Naive B cell (primary cell): ENCODE results near the gene PHAF1. TPM values are rescaled to one million over a fixed set of nuclear protein-coding genes. Genes with fewer than 3 reads are reported as not detected.

Experiments
- ATAC-seq, 2 donors: fragments of 150-1000 bp; cut with Tn5 transposase; 2 replicates each; pipeline ENCODE4 v1.10.0; 2021; ENCODE audit warnings: low read depth in 2 of 2, mild to moderate bottlenecking in 2 of 2, moderate library complexity in 2 of 2
- DNase-seq: peaks from one replicate; pipeline ENCODE4 v3.0.0; 2022
- H3K27ac Mint-ChIP-seq, 6 donors: one replicate each; pipeline ENCODE4 v1.8.0; 2020 to 2022; ENCODE audit warnings: mild to moderate bottlenecking in 6 of 6, mixed read lengths in 6 of 6, moderate library complexity in 5 of 6, inconsistent platforms in 2 of 6
- H3K27me3 Mint-ChIP-seq, 3 donors: one replicate each; pipeline ENCODE4 v1.8.0; 2021 to 2022; ENCODE audit warnings: mixed read lengths in 3 of 3, mild to moderate bottlenecking in 1 of 3
- H3K36me3 Mint-ChIP-seq, 2 donors: one replicate each; pipeline ENCODE4 v1.8.0; 2020 to 2022; ENCODE audit warnings: mixed read lengths in 2 of 2, inconsistent platforms in 1 of 2, mild to moderate bottlenecking in 1 of 2
- H3K4me1 Mint-ChIP-seq, 3 donors: one replicate each; pipeline ENCODE4 v1.8.0; 2020 to 2022; ENCODE audit warnings: mixed read lengths in 3 of 3, inconsistent platforms in 1 of 3, mild to moderate bottlenecking in 1 of 3, moderate library complexity in 1 of 3
- H3K4me3 Mint-ChIP-seq, 8 donors: one replicate each; pipeline ENCODE4 v1.8.0; 2020 to 2022; ENCODE audit warnings: mild to moderate bottlenecking in 8 of 8, mixed read lengths in 8 of 8, moderate library complexity in 8 of 8, inconsistent platforms in 2 of 8
- H3K9me3 Mint-ChIP-seq, 7 donors: one replicate each; pipeline ENCODE4 v1.8.0; 2020 to 2022; ENCODE audit warnings: mixed read lengths in 7 of 7, mild to moderate bottlenecking in 5 of 7, inconsistent platforms in 2 of 7, moderate library complexity in 1 of 7
- polyA plus RNA-seq, 6 donors: library from polyadenylated mRNA; unstranded; fragments of 300-500 nt; fragmentation: Illumina TruSeq; gene quantifications; one replicate each; pipeline ENCODE4 v1.2.3, GENCODE V29; 2021; ENCODE audit warnings: low read depth in 6 of 6

The PHAF1 gene
- polyA plus RNA-seq, 6 donors from 2014 or later, result 8.8 to 13.2 (median 10.0) TPM; not detected in 1

DNA sequence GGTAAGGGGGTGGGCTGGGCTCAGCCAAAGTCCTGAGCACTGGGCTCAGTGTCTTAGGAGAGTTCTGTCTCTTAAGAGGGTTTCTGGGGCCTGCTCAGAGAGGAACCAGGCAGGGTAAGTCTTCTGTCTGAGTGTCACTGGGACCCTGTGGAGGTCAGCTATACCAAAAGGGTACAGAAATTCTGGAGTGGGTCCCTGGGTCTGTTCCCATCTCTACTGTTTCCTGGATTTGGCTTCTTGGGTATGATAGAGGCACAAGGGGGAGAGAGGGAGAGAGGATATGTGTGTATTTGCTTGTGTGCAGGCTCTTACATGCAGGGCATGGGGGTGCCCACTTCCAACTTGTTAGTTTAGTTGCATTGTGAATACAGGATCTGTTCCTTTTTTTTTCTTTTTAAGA lies 83.8 kb downstream of the PHAF1 start:
- Mint-ChIP-seq H3K27ac (peak overlapping the region in 3 of 6 donors; percentile 82 to 88 (median 84)), H3K4me3 (peak overlapping the region; percentile 77 to 94 (median 90)), H3K36me3 (peaks cover 6 to 15% of the 10 kb centered on the region in 2 donors), H3K9me3 (no peaks in the 10 kb centered on the region), H3K4me1 (peaks cover 33 to 54% (median 52%) of the 10 kb centered on the region in 3 donors), H3K27me3 (peaks cover 0 to 4% (median 0%) of the 10 kb centered on the region in 3 donors)
- ATAC-seq (no peak), DNase-seq (no peak)

DNA sequence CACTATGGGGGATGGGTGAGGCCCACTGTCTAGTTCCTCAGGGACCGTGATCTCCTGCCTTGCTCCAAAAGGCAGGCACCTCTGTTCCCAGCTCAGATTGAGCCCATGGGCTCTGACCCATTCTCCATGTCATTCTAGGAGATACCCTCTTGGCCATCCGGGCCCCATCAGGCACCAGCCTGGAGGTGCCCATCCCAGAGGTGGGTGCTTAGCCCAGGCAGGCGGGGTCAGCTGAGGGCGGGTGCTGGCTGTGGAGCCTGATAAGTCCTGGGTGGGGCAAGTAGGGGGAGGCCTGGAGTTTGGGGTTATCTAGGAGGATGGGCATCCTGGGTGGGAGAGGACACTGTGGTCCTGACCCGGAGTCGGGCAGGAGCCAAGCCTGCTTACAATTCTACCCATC lies 84.5 kb downstream of the PHAF1 start:
- ATAC-seq, result no peak

DNA sequence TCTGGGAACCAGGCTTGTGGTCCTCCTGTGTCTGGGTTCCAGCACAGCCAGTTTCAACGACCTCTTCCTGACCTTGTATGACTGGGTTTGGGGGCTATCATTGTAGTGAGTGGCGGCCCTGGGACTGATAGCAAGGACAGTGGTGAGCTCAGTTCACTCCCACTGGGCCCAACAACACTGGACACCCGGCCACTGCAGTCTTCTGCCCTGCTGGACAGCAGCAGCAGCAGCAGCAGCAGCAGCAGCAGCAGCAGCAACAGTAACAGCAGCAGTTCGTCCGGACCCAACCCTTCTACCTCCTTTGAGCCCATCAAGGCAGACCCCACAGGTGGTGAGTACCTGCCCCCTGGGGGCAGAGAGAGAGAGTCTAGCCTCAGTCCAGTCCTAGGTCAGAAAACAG lies 85.9 kb downstream of the PHAF1 start:
- H3K9me3 Mint-ChIP-seq, result no peaks in the 10 kb centered on the region
- ATAC-seq (no peak), DNase-seq (no peak)
- peaks cover 6 to 21% of the 10 kb centered on the region in 2 donors for H3K36me3 Mint-ChIP-seq
- peaks cover 40 to 59% (median 53%) of the 10 kb centered on the region in 3 donors for H3K4me1 Mint-ChIP-seq
- H3K27ac Mint-ChIP-seq, result peak overlapping the region in 2 of 6 donors; percentile 38 to 54
- H3K4me3 Mint-ChIP-seq, result peak overlapping the region in 3 of 8 donors; percentile 15 to 94 (median 33)
- H3K27me3 Mint-ChIP-seq, result peaks cover 0 to 4% (median 0%) of the 10 kb centered on the region in 3 donors

More for the DNA sequence above, 84.5 kb downstream of the PHAF1 start:
- peak overlapping the region in 1 of 6 donors; percentile 45 for H3K27ac Mint-ChIP-seq
- peaks cover 34 to 54% (median 53%) of the 10 kb centered on the region in 3 donors for H3K4me1 Mint-ChIP-seq
- no peak for DNase-seq
- H3K36me3 Mint-ChIP-seq, result peaks cover 6 to 15% of the 10 kb centered on the region in 2 donors
- H3K9me3 Mint-ChIP-seq, result no peaks in the 10 kb centered on the region
- H3K27me3 Mint-ChIP-seq, result peaks cover 0 to 4% (median 0%) of the 10 kb centered on the region in 3 donors
- H3K4me3 Mint-ChIP-seq, result peak overlapping the region in 5 of 8 donors; percentile 77 to 94 (median 89)

DNA sequence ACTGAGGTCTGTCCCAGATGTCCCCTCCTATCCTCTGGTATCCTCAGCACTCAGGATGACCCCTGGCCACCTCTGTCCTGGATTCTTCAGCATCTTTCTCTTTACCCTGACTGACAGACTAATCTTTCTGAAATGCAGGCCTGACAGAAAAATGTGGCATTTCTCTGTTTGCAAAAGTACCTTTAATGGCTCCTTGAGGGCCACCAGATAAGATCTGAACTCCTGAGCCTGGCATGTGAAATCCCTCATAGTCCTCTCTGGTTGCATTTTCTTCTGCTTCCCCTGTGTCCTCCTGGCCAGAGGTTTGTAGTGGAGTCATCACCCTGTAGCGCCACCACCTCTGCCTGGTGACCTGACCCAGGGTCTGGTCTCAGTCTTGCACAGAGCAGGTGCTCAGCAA lies 87.1 kb downstream of the PHAF1 start:
- Mint-ChIP-seq H3K4me3 (peak overlapping the region in 1 of 8 donors; percentile 94), H3K27me3 (peaks cover 0 to 2% (median 0%) of the 10 kb centered on the region in 3 donors), H3K36me3 (peaks cover 6 to 21% of the 10 kb centered on the region in 2 donors), H3K27ac (peak overlapping the region in 1 of 6 donors; percentile 78), H3K4me1 (peaks cover 33 to 52% (median 44%) of the 10 kb centered on the region in 3 donors), H3K9me3 (no peaks in the 10 kb centered on the region)
- DNase-seq (no peak), ATAC-seq (no peak)

DNA sequence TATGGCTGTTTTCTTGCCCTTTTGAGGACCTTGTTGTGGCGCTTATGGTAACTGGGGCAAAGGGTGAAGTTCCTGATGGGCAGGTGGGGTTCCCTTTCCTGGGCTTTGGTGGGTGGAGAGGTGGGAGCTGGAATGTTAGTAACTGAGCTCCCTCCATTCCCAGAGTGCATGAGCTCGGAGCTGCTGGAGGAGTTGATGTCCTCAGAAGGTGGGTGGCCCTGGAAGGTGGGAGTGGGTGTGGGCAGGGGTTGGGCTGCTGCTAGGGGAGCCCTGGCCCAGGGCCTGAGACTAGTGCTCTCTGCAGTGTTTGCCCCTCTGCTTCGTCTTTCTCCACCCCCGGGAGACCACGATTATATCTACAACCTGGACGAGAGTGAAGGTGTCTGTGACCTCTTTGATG lies 88.0 kb downstream of the PHAF1 start:
- H3K4me1 Mint-ChIP-seq, result peaks cover 32 to 47% (median 40%) of the 10 kb centered on the region in 3 donors
- H3K4me3 Mint-ChIP-seq, result peak overlapping the region in 2 of 8 donors; percentile 43 to 51
- peak overlapping the region in 2 of 6 donors; percentile 24 to 44 for H3K27ac Mint-ChIP-seq
- no peaks in the 10 kb centered on the region for H3K27me3 Mint-ChIP-seq
- no peak for DNase-seq
- H3K36me3 Mint-ChIP-seq, result peaks cover 6 to 21% of the 10 kb centered on the region in 2 donors
- no peaks in the 10 kb centered on the region for H3K9me3 Mint-ChIP-seq
- ATAC-seq, result no peak

Other genes with a start within 250 kb of the PHAF1 start
- 1 to 10 TPM; 1.4 to 5.8 (median 1.8) TPM for gene PDP2, start 229.4 kb upstream of the PHAF1 start, polyA plus RNA-seq
- not detected for gene CDH16, start 191.1 kb upstream of the PHAF1 start, polyA plus RNA-seq
- under 1 TPM in 1 of 6 donors, not detected in 5; 0.43 TPM for gene RRAD, start 184.4 kb upstream of the PHAF1 start, polyA plus RNA-seq
- 100 to 1,000 TPM in 3 of 6 donors, 10 to 100 TPM in 3; 69.0 to 114 (median 100) TPM for gene CIAO2B, start 175.5 kb upstream of the PHAF1 start, polyA plus RNA-seq
- gene CES2, start 174.4 kb upstream of the PHAF1 start, polyA plus RNA-seq, result 10 to 100 TPM; 16.3 to 25.7 (median 21.0) TPM
- under 1 TPM in 1 of 6 donors, not detected in 5; 0.66 TPM for gene CES3, start 148.7 kb upstream of the PHAF1 start, polyA plus RNA-seq
- 1 to 10 TPM in 4 of 6 donors, under 1 TPM in 2; 0.61 to 5.8 (median 1.4) TPM for gene CES4A, start 121.4 kb upstream of the PHAF1 start, polyA plus RNA-seq
- 10 to 100 TPM; 51.8 to 94.4 (median 70.5) TPM for gene CBFB, start 80.8 kb upstream of the PHAF1 start, polyA plus RNA-seq
- gene B3GNT9, start 41.1 kb downstream of the PHAF1 start, polyA plus RNA-seq, result under 1 TPM in 4 of 6 donors, not detected in 2; 0.09 to 0.73 (median 0.36) TPM
- gene TRADD, start 50.0 kb downstream of the PHAF1 start, polyA plus RNA-seq, result 10 to 100 TPM; 46.2 to 62.9 (median 54.4) TPM
- 1 to 10 TPM in 5 of 6 donors, not detected in 1; 1.0 to 2.0 (median 1.5) TPM for gene FBXL8, start 50.0 kb downstream of the PHAF1 start, polyA plus RNA-seq
- not detected for gene HSF4, start 54.8 kb downstream of the PHAF1 start, polyA plus RNA-seq
- under 1 TPM in 1 of 6 donors, not detected in 5; 0.27 TPM for gene NOL3, start 60.6 kb downstream of the PHAF1 start, polyA plus RNA-seq
- under 1 TPM in 4 of 6 donors, not detected in 2; 0.33 to 0.40 (median 0.40) TPM for gene MATCAP1, start 74.0 kb downstream of the PHAF1 start, polyA plus RNA-seq
- under 1 TPM in 3 of 6 donors, not detected in 3; 0.12 to 0.19 (median 0.15) TPM for gene EXOC3L1, start 80.2 kb downstream of the PHAF1 start, polyA plus RNA-seq
- gene E2F4, start 82.2 kb downstream of the PHAF1 start, polyA plus RNA-seq, result 10 to 100 TPM; 54.0 to 75.9 (median 61.7) TPM
- gene ELMO3, start 89.2 kb downstream of the PHAF1 start, polyA plus RNA-seq, result under 1 TPM in 5 of 6 donors, not detected in 1; 0.14 to 0.48 (median 0.39) TPM
- 10 to 100 TPM; 44.9 to 66.7 (median 55.0) TPM for gene TMEM208, start 117.2 kb downstream of the PHAF1 start, polyA plus RNA-seq
- gene FHOD1, start 137.5 kb downstream of the PHAF1 start, polyA plus RNA-seq, result 1 to 10 TPM; 1.4 to 4.8 (median 2.3) TPM
- gene SLC9A5, start 139.0 kb downstream of the PHAF1 start, polyA plus RNA-seq, result under 1 TPM in 4 of 6 donors, not detected in 2; 0.08 to 0.14 (median 0.10) TPM
- gene PLEKHG4, start 169.6 kb downstream of the PHAF1 start, polyA plus RNA-seq, result 1 to 10 TPM in 1 of 6 donors, under 1 TPM in 4, not detected in 1; 0.13 to 6.0 (median 0.62) TPM
- gene KCTD19, start 216.8 kb downstream of the PHAF1 start, polyA plus RNA-seq, result under 1 TPM in 1 of 6 donors, not detected in 5; 0.26 TPM
- under 1 TPM in 1 of 6 donors, not detected in 5; 0.48 TPM for gene LRRC36, start 216.9 kb downstream of the PHAF1 start, polyA plus RNA-seq